Measurements from ENCODE around the gene OBI1.

The OBI1 gene, protein sequence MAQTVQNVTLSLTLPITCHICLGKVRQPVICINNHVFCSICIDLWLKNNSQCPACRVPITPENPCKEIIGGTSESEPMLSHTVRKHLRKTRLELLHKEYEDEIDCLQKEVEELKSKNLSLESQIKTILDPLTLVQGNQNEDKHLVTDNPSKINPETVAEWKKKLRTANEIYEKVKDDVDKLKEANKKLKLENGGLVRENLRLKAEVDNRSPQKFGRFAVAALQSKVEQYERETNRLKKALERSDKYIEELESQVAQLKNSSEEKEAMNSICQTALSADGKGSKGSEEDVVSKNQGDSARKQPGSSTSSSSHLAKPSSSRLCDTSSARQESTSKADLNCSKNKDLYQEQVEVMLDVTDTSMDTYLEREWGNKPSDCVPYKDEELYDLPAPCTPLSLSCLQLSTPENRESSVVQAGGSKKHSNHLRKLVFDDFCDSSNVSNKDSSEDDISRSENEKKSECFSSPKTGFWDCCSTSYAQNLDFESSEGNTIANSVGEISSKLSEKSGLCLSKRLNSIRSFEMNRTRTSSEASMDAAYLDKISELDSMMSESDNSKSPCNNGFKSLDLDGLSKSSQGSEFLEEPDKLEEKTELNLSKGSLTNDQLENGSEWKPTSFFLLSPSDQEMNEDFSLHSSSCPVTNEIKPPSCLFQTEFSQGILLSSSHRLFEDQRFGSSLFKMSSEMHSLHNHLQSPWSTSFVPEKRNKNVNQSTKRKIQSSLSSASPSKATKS

DNA sequence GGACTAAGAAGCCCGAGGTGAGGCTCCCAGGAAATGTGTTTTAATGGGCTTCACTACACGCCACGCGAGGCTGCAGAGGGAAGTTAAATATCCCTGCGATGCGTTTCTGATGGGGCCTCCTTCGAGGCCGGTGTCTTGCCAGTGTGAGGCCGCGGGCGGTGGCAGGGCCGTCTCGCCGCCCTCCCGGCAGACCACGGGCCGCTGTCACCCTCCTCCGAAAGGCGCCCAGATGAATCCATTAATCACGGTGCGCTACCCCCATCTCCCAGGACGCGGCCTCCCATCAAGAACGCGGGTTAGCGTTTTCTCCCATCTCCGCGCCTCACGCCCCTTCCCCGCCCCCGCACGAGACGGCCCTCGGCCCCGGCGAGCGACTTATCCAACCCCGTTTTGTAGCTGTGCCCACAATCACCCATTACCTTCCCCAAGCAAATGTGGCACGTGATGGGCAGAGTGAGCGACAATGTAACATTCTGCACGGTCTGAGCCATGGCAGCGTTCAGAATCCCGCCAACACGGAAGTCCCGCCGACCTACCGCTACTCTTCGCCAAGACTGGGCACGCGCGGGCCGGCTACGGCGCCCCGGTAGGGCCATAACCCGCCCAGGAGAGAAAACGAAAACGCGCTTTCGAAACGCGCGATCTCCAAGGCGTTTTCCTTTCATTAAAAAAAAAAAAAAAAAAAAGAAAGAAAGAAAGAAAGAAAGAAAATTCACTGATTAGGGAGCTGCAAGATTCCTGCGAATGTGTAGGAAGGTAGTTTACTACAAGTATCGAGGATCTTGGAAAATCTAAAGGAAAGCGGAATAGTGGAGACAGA is at the start of gene OBI1:
OBI1 (minus strand) TSS at position 526 of the 820 bp plus-strand sequence; CDS start at position 491, 35 bp downstream.
- peak; percentile 89 to 92 for DNase-seq

DNA sequence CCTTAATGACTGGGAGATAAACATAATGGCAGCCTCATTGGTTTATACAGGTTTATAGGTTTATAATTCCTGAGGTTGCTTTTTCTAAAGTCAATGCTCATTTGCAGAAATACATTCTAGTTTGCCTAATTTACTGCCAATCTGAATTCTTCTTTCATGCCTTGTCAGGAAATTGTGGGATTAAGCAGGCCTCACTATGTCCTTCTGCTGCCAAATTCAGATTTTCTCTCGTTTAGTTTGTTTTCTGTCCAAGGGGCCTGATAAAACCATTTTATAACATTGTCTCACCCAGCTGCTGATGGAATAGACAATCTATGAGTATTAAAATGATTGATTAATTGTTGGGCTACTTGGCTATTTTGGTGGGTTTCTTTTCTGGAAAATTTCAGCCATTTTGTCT is 42.4 kb upstream of the OBI1 start:
- DNase-seq = no peak

DNA sequence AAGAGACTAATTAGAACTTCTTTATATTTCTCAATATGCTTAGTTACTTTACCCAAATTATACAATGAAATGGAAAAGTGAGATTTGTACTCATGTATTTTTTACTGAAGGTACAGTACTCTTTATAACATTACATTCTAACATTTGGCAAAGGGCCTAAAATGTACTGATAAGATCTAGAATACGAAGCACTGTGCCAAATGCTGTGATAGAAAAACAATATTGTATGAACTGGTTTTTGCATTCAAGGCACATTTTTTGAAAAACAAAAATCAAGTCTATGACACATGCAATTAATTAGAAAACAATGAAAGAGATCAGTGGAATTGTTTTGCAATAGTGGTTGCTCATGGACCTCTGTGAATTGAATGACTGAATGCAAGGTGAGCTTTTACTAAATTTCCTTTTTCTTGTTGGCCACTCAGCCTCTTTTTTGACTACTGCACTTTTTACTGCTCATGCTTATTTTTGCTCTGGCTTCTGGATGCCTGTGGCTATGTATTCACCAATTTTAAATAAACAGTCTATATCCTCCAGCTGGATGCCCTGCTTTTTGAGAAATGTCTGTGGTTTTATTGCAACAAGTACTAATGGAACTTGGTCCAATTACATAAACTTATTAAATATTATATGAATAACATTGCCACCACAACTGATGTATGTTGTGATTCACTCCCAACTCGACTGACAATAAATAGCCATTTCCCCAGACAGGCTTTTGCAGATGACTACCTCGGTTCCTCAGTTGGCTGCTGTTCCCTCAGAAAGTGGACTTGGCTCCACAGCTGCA is 41.4 kb upstream of the OBI1 start:
- DNase-seq = no peak

DNA sequence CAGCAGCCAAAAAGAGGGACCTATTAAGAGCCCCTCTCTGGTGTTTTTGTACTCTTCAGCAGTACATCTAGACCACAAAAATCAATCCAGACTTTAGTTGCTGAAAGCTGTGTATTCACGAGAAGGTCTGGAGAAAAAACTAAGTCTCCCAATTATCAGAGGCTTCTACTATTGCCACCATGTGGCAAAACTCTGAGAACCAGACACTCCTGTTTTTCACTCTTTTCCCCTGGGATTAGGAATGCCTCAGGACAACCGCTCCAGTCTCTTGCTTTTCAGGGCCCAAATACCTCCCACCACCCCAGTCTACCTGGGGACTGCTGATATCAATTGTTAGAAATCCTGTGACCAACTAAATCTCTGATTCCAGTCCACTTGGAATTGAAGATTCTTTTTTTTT is 30.1 kb upstream of the OBI1 start:
- no peak for DNase-seq

DNA sequence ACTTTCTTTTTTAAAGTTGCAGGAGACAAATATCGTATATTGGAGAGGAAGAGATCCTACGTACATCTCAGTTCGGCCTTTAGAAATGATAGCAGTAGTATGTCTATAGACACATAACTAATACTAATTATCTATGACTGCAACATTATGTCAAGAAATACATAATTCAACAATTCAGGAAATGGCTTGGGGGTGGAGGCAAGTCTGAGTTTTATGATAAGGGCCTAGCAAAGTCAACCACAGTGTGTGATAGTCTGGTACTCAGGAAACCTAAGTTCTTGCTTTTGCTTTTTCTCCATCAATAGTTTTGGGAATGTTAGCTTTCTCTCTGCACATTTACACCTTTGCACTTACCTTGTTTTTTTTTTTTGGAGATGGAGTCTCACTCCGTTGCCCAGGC is 27.5 kb upstream of the OBI1 start:
- no peak for DNase-seq

DNA sequence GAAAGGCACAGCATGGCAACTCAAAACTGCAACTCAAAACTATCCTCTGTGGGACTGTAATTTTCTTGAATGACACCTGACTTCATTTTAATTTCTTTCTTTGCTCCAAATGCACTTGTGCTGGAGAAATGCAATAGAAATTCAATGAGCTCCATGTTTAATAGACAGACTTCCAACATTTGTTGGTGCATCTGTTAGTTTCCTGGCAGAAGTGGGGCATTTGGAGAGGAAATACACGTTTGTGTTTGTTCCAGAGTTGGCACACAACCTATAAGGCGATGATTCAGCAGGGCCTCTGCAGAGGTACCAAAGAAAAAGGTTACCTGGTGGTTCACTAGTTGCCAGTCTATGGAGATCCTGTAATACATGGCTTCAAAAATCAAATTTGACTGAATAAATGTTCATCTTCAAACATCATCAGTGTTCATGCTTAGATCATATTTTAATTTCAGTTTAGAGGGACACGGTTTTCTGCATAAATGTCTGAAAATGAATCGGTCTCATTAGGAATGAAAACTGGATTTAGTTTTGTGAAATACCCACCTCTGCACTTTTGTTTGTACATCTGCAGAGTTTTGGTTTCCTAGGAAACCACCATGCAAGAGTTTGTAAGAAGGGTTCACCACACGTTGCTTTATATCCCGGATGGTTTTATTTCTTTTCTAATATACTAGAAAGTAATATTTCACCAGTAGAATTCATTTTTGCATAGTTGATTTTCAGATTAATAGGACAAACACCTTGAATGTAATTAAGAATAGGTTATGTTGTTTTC is 21.8 kb upstream of the OBI1 start:
- no peak for DNase-seq

DNA sequence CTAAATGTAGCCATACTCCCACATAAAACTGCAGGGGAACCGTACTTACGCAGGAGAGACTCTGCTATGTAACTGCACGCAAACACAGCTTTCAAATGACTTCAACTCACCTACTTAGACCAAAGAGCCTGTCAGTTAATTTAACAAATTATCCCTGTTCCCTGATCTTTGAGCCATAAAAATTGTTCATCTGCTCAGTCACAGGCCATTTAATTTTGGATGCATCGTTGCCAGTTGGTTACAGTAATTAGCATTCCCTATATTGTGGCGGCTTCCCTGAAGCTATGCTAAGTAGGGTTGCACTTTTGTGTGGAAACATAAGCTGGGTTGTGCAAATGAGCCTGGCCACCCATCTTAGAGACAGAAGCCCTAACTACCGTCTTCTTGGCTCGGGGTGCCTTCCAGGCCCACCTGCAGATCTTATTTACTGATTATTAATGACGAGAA is 21.2 kb upstream of the OBI1 start:
- DNase-seq = no peak

DNA sequence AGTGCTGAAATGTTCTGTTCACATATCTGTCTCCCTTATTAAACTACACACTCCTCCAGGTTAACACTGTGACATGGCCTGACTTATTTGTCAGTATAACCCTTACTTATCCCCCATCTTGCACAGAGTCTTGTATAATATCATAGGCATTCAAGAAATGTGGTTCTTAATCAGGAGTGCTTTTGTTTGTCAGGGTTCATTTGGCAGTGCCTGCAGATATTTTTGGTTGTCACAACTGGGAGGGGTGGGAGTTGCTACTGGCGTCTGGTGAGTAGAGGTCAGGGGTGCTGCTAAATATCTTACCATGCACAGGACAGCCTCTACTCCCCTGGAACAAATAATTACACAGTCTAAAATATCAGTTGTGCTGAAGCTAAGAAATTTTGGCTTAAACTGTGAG is 20.4 kb upstream of the OBI1 start:
- no peak for DNase-seq

DNA sequence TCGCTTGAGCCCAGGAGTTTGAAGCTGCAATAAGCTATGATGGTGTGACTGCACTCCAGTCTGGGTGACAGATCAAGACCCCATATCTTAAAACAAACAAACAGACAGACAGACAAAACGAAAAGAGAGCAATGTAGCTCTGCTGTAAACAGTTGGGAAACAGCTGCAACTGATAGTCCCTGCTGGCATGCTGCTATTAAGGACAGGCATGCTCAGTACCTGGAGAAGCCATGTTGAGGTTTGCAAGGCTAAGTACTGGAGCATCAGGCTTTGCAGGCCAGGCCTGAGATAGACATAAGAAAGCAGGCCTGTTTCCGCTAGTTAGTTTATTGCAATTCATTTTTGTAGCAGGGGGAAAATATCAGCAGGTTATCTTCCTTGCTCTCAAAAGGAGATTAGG is 16.2 kb upstream of the OBI1 start:
- no peak for DNase-seq

DNA sequence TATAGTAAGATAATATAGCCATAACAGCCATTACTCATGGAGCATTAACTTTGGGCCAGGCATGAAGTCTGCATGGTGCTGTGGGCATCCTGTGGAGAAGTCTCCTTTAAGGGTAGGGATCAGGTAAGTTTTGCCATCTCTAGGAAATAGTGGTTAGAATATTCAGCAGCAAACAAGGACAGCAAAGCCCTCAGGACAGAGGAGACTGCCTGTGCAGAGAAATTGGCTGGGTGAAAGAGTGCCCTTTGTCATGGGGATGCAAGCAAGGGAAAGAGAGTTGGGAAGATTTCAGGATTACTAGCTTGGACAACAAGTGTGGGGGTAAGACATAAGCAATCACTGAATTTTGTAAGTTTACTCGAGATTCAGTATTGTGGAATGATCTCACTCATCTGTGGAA is 15.7 kb upstream of the OBI1 start:
- DNase-seq = no peak

DNA sequence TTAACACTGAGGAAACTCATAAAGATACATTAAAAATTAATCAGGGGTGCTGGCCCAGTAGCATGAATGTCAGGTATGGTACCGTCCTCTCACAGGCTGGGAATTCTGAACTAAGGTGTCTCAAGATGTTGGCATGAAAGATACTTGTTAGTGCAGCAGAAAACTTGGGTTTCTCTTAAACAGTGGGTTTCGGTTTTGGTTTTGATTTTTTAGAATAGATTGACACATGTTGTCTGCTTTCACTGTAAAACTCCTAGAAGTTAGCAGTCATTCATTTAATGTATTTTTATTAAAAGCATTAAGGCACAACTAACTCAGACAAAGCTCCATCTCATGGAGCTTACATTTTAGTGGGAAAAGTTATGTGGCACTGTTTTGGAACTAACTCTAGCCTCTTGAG is 3.5 kb upstream of the OBI1 start:
- no peak for DNase-seq

DNA sequence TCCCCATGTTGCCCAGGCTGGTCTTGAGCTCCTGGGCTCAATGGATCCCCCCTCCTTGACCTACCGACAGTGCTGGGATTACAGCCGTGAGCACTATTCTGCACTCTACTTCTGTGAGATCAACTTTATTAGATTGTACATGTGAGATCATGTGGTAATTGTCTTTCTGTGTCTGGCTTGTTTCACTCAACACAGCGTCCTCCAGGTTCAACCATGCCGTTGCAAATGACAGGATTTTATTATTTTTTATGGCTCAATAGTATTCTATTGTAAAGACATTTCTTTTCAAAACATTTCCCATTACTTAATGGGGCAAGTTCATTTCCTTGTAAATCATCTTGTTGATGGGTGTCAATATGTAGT is 1.5 kb upstream of the OBI1 start:
- DNase-seq = no peak

DNA sequence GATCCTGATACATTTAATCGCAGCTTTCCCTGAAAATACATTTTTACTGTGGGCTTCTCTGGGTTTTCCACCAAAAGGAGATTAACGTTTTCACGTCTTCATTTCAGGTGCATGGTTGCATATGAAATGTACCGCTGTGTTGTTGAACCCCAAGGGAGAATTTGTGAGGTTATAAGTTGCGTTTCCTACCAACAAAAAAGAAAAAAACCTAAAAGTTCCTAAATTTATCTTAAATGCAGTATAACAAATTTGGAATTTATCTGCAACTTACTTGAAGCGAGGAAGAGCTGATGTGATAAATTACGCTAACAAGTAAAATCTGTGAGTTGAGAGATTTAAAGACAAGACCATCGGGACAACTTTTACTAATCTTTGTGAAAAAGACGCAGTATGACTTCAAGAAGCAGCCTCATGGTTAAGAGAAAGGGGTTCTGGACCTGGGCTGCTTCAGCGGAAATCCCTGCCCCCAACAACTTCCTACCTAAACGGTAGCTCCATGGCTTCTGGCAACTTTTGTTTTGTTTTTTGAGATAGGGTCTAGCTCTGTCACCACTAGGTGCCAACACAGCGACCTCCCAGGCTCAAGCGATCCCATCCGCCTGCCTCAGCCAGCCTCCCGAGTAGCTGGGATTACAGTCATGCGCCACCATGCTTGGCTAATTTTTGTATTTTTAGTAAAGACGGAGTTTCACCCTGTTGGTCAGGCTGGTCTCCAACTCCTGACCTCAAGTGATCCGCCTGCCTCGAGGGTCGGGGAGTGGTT is 958 bp upstream of the OBI1 start:
- DNase-seq = peak in 1 of 2 donors; percentile 6

DNA sequence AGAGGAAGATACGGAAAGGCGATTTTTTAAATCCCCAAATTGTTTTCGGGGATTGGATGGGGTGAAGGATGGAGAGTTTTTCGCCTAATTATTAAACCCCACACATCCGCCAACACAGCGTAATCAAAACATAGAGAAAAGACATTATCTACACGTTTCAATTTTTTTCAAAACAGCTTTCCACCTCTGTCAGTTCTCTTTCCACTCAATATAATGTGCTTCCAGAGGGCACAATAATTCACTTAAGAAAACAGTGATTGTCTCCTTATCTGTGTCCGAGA is 435 bp upstream of the OBI1 start:
- DNase-seq = no peak

DNA sequence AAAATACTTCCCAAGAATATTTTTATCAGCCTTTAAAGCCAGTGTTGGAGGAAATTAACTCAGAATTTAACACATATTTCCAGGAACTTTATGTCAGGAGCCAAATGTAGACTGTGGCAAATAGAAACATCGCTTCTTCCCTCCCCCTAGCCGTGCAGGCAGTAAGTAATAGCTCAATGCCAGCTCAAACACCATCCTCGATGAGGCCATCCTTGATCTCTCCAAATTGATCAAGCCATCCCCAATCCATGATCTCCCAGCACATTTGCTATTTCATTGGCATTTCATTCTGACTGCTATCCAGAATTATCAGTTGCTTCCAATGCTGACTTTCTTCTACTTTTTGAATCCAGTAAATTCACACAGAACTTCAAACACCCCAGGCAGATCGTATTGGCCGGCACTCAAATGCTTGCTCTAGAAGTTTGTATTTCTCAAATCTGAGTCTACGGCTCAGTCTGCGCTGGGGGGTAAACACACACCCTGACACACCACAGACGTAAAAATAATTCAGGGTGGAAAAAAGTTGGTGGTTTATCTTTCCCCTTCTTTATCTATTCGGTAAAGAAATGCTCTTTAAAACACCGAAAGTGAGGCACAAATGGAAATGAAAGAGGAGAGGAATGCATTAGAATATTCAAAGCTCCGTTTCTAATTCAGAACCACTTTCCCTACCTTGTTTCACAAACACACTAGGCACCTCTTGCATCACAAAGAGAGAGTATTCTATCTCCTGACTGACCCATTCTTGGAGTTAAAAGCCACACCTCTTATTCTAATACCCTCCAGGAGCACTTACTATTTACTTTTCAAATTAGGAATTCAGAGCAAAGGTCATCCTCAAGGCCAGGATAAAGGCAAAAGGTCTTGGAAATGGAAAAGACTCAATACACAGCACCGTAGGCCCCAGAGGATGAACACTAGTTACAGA is 991 bp downstream of the OBI1 start:
- no peak for DNase-seq

DNA sequence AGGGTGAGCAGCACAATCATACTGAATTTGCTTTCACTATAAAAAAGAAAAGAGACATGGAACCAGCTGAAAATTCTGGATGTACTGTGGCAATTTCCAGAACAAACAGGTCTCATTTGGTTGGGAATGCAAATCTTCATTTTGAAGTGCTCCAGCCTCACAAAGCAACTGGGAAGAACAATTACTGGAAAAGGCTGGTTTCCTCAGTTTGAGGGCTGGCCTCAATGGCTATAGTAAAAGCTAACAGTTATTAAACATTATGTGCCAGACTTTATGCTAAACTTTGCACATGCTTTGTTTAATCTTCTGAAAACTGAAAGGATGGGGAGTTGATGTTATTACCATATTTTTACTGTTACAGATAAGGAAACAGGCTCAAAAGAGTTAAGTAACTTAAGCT is 3.0 kb downstream of the OBI1 start:
- DNase-seq = no peak

DNA sequence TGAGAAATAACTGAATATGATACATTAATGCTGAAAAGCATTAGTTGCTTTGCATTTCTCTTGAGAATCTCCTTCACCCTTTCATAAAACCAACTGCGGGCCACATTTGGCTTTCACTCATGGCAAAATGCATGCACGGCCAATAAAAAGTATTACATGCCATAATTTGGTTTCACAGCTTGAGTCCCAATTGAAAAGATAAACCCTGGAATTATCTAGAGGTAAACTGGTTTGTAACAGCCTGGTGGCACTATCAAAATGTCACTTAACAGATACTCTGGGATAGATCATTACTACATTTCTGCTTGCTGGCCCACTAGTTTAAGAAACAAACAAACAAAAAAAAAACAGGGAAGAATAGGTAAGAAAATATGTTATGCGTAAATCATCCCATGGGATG is 3.9 kb downstream of the OBI1 start:
- DNase-seq = no peak

DNA sequence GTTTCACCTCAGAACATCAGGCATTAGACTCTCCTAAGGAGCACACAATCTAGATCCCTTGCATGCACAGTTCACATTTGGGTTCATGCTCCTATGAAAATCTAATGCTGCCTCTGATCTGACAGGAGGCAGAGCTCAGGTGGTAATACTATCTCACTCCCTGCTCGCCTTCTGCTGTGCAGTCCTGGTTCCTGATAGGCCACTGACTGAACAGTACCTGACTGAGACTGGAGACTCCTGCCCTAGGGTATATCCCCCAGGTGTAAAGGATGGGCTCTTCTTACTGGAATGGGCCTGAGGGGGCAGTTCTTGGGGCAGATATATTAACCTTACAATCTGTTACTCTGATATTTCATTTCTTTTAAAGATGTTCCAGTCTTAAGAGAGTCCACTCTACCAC is 6.3 kb downstream of the OBI1 start:
- no peak for DNase-seq

DNA sequence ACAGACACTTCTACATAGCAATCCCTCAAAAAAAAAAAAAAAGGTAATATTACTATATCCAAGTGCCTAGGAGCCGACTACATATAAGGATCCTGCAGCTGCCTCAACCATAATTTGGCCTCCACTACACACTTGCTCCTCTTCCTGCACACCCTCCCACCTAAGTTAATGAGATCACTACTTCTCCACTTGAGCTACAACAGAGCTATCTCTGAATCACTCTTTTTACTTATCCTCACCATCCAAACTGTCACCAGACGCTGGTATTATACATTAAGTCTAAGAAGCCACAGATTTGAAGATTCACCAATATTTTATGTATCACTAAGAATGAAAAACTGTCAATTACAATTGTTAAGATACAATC is 8.3 kb downstream of the OBI1 start:
- DNase-seq = no peak

DNA sequence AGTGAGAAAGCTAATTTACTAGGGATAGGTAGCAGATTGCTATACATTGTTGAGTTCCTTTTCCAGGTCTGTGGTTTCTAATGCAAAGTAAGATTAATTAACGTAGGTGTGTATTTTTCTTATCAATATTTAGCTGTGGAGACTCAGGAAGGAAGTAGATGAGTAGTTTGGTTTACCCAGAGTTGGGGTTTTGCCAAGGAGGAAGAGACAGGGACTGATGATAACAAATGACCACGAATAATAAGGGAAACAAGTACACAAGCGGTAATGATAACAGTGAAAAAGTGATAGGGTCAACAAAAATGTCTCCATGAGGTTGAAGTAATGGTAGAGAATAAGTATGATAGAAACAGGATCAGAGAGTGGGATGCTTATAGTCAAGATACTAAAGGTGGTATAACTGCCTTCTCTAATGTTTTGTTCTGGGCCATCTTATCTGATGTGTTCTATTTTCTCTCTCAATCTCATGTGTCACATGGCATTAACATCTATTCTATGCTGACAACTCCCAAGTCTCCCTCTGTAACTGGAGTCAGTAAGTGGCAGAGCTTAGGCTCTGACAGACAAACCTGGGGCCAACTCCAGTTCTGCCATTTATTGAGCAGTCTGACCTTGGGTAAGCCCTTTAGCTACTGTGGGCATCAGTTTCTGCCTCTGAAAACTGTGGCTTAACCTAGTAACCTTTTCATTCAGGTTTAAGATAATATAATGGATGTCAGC is 8.8 kb downstream of the OBI1 start:
- no peak for DNase-seq
